ENCODE results near the gene SCN3A.

The SCN3A gene

DNA sequence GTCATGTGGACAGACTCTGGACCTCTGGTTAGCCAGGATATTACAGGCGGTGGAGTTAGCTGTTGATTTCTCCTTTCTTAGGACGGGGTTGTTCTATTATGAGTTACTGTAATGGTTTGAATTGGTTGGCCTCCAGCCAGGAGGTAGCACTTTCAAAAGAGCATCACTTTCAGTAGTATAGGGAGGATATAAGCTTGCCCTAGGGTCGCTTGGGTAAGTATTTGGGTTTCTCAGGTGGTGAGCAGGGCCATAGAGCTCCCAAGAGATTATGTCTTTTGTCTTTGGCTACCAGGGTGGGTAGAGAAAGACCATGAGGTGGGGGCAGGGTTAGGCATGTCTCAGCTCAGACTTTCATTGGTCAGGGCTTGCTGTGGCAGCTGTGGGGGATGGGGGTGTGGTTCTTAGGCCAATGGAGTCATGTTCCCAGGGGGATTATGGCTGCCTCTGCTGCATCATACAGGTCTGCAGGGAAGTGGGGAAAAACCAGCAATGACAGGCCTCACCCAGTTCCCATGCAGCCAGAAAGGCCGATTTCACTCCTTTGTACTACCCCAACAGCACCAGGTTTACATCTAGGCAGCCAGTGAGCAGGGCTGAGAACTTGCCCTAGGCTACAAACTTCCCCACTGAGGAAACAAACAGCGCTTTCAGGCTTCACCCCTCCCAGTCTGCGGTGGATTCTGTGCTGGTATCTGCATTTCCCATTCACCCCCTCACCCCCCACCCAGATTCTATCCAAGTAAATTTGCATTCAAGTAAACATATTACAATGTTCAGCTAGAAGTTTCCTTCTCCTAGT, 159.1 kb downstream of the SCN3A start:
- no peak for DNase-seq
